B cell (primary cell): ENCODE results near the gene RARS1. TPM values are rescaled to one million over a fixed set of nuclear protein-coding genes. Genes with fewer than 3 reads are reported as not detected.

Experiments used
- ATAC-seq: fragments of 200-7000 bp; cut with Tn5 transposase; one replicate; pipeline ENCODE4 v1.10.0; 2021; ENCODE audit warnings: low read depth, mild to moderate bottlenecking, moderate number of reproducible peaks, moderate library complexity
- CTCF ChIA-PET: fragments of 350-600 bp; sonication (Branson Sonifier 250); formaldehyde crosslinking; loops from one replicate; lab custom pipeline; 2021; ENCODE audit warnings: antibody characterized with exemption, inconsistent platforms; lab: Charles Lee
- POLR2A ChIA-PET: fragments of 350-600 bp; sonication (Branson Sonifier 250); formaldehyde crosslinking; loops from one replicate; lab custom pipeline; 2021; ENCODE audit warnings: antibody characterized with exemption; lab: Charles Lee
- DNase-seq: peaks from one replicate; pipeline ENCODE4 v3.0.0; 2013
- H2AFZ ChIP-seq: 2 replicates; pipeline ENCODE4 v1.6.1; 2012; ENCODE audit warnings: mild to moderate bottlenecking, low read depth, low read length; ENCODE audit not compliant: insufficient read depth, poor library complexity, severe bottlenecking
- H3K27ac ChIP-seq, 2 donors: 1 replicate in 1 of 2; 2 replicates in 1 of 2; pipeline ENCODE4 v1.5.1; 2012 to 2013; ENCODE audit warnings: low read length in 2 of 2, mild to moderate bottlenecking in 2 of 2, moderate library complexity in 1 of 2
- H3K27me3 ChIP-seq, 4 experiments: fragments of 200-600 bp in 1 of 4; sonication (generic) in 1 of 4; replicated peaks in 1 of 4; 1 replicate in 2 of 4; 2 replicates in 2 of 4; pipeline versions ENCODE4 v1.6.1 to v1.7.0; 2013 to 2016; ENCODE audit warnings: low read length in 3 of 4, mild to moderate bottlenecking in 2 of 4, mixed read lengths in 1 of 4, moderate library complexity in 1 of 4; ENCODE audit not compliant: insufficient read depth in 4 of 4, control insufficient read depth in 3 of 4; ENCODE audit errors: control extremely low read depth in 1 of 4
- H3K36me3 ChIP-seq, 2 experiments: replicated peaks in 1 of 2; 1 replicate in 1 of 2; 2 replicates in 1 of 2; pipeline versions ENCODE4 v1.6.1 to v1.7.1; 2013; ENCODE audit warnings: low read length in 1 of 2; ENCODE audit not compliant: insufficient read depth in 2 of 2, control insufficient read depth in 1 of 2; ENCODE audit errors: control extremely low read depth in 1 of 2, extremely low read depth in 1 of 2
- H3K4me1 ChIP-seq, 2 donors: fragments of 200-600 bp in 1 of 2; sonication (generic) in 1 of 2; 1 replicate in 1 of 2; 2 replicates in 1 of 2; pipeline versions ENCODE4 v1.5.1 to v1.6.1; 2013 to 2017; ENCODE audit warnings: low read length in 2 of 2; ENCODE audit not compliant: control insufficient read depth in 2 of 2, insufficient read depth in 2 of 2
- H3K4me2 ChIP-seq: replicated peaks from 2 replicates; pipeline ENCODE3; 2012; ENCODE audit warnings: mild to moderate bottlenecking, low read depth, low read length; ENCODE audit not compliant: poor library complexity, severe bottlenecking
- H3K4me3 ChIP-seq, 5 experiments: fragments of 200-600 bp in 1 of 5; sonication (generic) in 1 of 5; 1 replicate in 3 of 5; 2 replicates in 2 of 5; pipeline versions ENCODE4 v1.5.1 to v1.7.0; 2011 to 2016; ENCODE audit warnings: low read length in 4 of 5, mild to moderate bottlenecking in 4 of 5, low read depth in 2 of 5, control low read depth in 1 of 5, moderate library complexity in 1 of 5; ENCODE audit not compliant: insufficient read depth in 1 of 5; ENCODE audit errors: control extremely low read depth in 1 of 5, extremely low read depth in 1 of 5
- H3K79me2 ChIP-seq: fragments of 200-600 bp; sonication (generic); one replicate; pipeline ENCODE4 v1.6.0; 2016; ENCODE audit warnings: low read length; ENCODE audit not compliant: control insufficient read depth, insufficient read depth
- H3K9ac ChIP-seq: fragments of 200-600 bp; sonication (generic); 2 replicates; pipeline ENCODE4 v1.6.1; 2017; ENCODE audit warnings: mild to moderate bottlenecking, low read length, moderate library complexity
- H3K9me3 ChIP-seq, 3 donors: one replicate each; pipeline versions ENCODE4 v1.6.1 to v1.7.1; 2013; ENCODE audit warnings: low read length in 2 of 3; ENCODE audit not compliant: control insufficient read depth in 2 of 3, insufficient read depth in 1 of 3; ENCODE audit errors: control extremely low read depth in 1 of 3
- H4K20me1 ChIP-seq: 2 replicates; pipeline ENCODE4 v1.6.0; 2012; ENCODE audit warnings: mild to moderate bottlenecking, low read length; ENCODE audit not compliant: insufficient read depth, control insufficient read depth, poor library complexity, severe bottlenecking
- H3K27ac Mint-ChIP-seq: one replicate; pipeline ENCODE4 v1.8.0; 2021; ENCODE audit warnings: mixed read lengths
- H3K27me3 Mint-ChIP-seq: one replicate; pipeline ENCODE4 v1.8.0; 2021; ENCODE audit warnings: mixed read lengths
- H3K4me1 Mint-ChIP-seq: one replicate; pipeline ENCODE4 v1.8.0; 2021; ENCODE audit warnings: mixed read lengths
- H3K4me3 Mint-ChIP-seq: one replicate; pipeline ENCODE4 v1.8.0; 2021; ENCODE audit warnings: mixed read lengths
- H3K9me3 Mint-ChIP-seq: one replicate; pipeline ENCODE4 v1.8.0; 2022; ENCODE audit warnings: mixed read lengths; ENCODE audit not compliant: insufficient read depth
- CTCF ChIP-seq: fragments of 200-600 bp; IDR thresholded peaks from one replicate; pipeline ENCODE4 v1.8.0; 2022; ENCODE audit warnings: antibody characterized with exemption, mild to moderate bottlenecking
- EZH2 ChIP-seq: IDR thresholded peaks from 2 replicates; pipeline ENCODE4 v1.6.1; 2012; ENCODE audit warnings: borderline replicate concordance, low read depth, mild to moderate bottlenecking, moderate library complexity, low read length; ENCODE audit not compliant: insufficient read depth, poor library complexity, severe bottlenecking
- WGBS: methylation state at CpG from one replicate; pipeline ENCODE4 v1.1.5; 2013; ENCODE audit warnings: missing lambda C conversion rate; ENCODE audit not compliant: insufficient coverage; 5-methylcytosine and 5-hydroxymethylcytosine counted together
- intact Hi-C: fragments of 100-400 bp; cut with micrococcal nuclease; formaldehyde crosslinking; loops from one replicate; pipeline ENCODE4 v1.10.0; 2022
- polyA plus RNA-seq: library from polyadenylated mRNA; depleted of rRNA; stranded (reverse); fragments of >200 nt; gene quantifications from 2 replicates; pipeline ENCODE4 v1.2.3, GENCODE V29; 2012
- total RNA-seq, 2 donors: library from RNA; stranded (reverse); fragments of 120-200 nt in 1 of 2; gene quantifications; 1 replicate in 1 of 2; 2 replicates in 1 of 2; pipeline versions ENCODE4 v1.2.3 to v1.2.4, GENCODE V29; 2013 to 2022

RARS1 gene
- total and polyA plus RNA-seq, 2 donors (not counting 1 experiment from before 2014, with no cell fraction given) = 12.9 to 69.4 TPM

- peaks cover 0 to 9% (median 0%) of the 10 kb centered on the region in 3 donors for H3K9me3 ChIP-seq
- no peaks in the 10 kb centered on the region for H3K27me3 ChIP-seq
- ATAC-seq (no peak), DNase-seq (no peak)
- intact Hi-C loops = no loop called here
- no peaks in the 10 kb centered on the region for H3K36me3 ChIP-seq
- Mint-ChIP-seq H3K27me3 (no peaks in the 10 kb centered on the region), H3K27ac (no peak overlapping the region), H3K4me3 (no peak overlapping the region), H3K4me1 (no peaks in the 10 kb centered on the region), H3K9me3 (peaks cover 3% of the 10 kb centered on the region)
- no peak overlapping the region for H3K4me2 ChIP-seq
- H2AFZ ChIP-seq = no peak overlapping the region
- no peak for TF ChIP-seq EZH2
- TF ChIP-seq CTCF = no peak
- H4K20me1 ChIP-seq = no peaks in the 10 kb centered on the region
- WGBS = 98% methylated on average over 12 of the region's 12 CpGs
- CTCF ChIA-PET = no interaction called here
- no peak overlapping the region for H3K9ac ChIP-seq
- POLR2A ChIA-PET = no interaction called here
- no peak overlapping the region for H3K4me3 ChIP-seq
- H3K27ac ChIP-seq = no peak overlapping the region
- no peaks in the 10 kb centered on the region for H3K79me2 ChIP-seq
- H3K4me1 ChIP-seq = no peaks in the 10 kb centered on the region
Observed at GRCh38 chr5:168455201-168455600, 31.1 kb upstream of the RARS1 start.

DNA sequence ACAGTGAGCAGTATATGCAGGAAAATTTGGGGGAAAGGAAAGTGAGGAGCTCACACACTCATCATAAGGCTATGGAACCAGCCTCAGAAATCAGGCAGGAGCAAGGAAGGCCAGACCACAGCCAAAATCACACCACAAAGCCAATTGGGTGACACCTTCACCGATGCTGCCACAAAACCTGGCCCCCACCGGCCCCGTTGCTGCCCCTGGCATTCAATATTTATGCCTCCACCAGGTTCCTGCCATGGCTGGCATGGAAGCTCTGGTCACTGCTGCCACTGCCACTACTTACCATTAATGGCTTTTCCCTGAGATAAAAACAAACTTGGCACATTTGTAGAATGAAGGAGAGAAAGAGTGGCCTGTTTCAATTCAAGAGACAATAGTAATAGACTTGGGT, 28.7 kb upstream of the RARS1 start:
- DNase-seq = no peak
- no peaks in the 10 kb centered on the region for H3K27me3 ChIP-seq
- no peak overlapping the region for H3K27ac Mint-ChIP-seq
- no peak overlapping the region for H3K27ac ChIP-seq
- no peaks in the 10 kb centered on the region for H4K20me1 ChIP-seq
- no peaks in the 10 kb centered on the region for H3K4me1 Mint-ChIP-seq
- POLR2A ChIA-PET = no interaction called here
- no peaks in the 10 kb centered on the region for H3K4me1 ChIP-seq
- no peak overlapping the region for H2AFZ ChIP-seq
- H3K79me2 ChIP-seq = no peaks in the 10 kb centered on the region
- H3K4me2 ChIP-seq = no peak overlapping the region
- no peaks in the 10 kb centered on the region for H3K27me3 Mint-ChIP-seq
- H3K36me3 ChIP-seq = no peaks in the 10 kb centered on the region
- H3K9ac ChIP-seq = no peak overlapping the region
- ATAC-seq = no peak
- TF ChIP-seq CTCF (no peak), EZH2 (no peak)
- H3K9me3 Mint-ChIP-seq = peaks cover 3% of the 10 kb centered on the region
- intact Hi-C loops = no loop called here
- peaks cover 0 to 9% (median 0%) of the 10 kb centered on the region in 3 donors for H3K9me3 ChIP-seq
- CTCF ChIA-PET = no interaction called here
- H3K4me3 Mint-ChIP-seq = no peak overlapping the region
- H3K4me3 ChIP-seq = no peak overlapping the region
- WGBS = 80% methylated on average over 3 of the region's 3 CpGs
